Right lung (tissue), 5 donors: Measurements from ENCODE around the gene NAGPA. TPM values are rescaled to one million over a fixed set of nuclear protein-coding genes. Genes with fewer than 3 reads are reported as not detected.

ENCODE experiments used
- DNase-seq, 2 donors: peaks; one replicate each; pipeline ENCODE4 v3.0.0-alpha.2; 2013
- polyA plus RNA-seq, 5 donors: library from polyadenylated mRNA; unstranded; fragments of 120-200 nt; gene quantifications; one replicate each; pipeline versions ENCODE4 v1.2.1 to v1.2.3, GENCODE V29; 2013; ENCODE audit warnings: inconsistent platforms in 1 of 5, low replicate concordance in 1 of 5; ENCODE audit not compliant: insufficient read length in 5 of 5, insufficient read depth in 1 of 5

NAGPA gene
- polyA plus RNA-seq, 5 donors = 6.5 to 10.6 (median 8.4) TPM

DNA sequence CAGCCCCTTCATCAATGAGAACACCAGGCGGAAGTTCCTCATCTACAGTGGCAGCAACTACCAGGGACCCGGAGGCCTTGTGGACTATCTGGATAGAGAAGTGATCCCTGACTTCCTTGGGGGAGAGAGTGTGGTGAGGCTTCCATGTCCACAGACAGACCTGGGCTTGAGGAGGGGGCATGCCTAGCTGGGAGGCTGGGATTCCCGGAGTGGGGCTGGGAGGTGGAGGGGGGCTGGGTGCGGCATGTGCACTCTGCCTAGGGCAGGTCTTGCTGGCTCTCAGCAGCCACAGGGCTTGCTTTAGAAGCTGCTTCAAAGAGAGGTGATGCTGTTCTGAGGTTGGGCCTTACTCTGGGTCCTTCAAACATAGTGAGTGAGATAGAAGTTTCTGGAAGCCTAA lies 27.8 kb downstream of the NAGPA start:
- DNase-seq = no peak

DNA sequence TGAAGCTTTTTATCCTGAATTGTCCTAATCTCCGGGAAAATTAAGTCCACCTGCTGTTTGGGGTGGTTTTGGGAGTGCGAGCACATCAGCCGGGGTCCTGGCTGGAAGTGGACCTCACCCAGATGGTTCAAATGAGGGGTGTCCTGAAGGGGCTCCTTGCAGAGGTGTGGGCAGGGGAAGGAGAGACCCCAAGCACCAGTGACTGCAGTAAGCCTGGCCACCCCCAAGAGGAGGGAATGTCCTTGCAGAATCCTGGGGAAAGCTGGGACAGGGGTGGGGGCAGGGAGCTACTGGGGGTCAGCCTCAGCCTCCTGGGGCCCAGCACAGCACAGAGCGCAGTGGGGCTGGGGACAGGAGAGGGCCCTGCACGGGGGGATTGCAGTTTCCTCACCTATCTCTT lies 29.4 kb downstream of the NAGPA start:
- DNase-seq = no peak

DNA sequence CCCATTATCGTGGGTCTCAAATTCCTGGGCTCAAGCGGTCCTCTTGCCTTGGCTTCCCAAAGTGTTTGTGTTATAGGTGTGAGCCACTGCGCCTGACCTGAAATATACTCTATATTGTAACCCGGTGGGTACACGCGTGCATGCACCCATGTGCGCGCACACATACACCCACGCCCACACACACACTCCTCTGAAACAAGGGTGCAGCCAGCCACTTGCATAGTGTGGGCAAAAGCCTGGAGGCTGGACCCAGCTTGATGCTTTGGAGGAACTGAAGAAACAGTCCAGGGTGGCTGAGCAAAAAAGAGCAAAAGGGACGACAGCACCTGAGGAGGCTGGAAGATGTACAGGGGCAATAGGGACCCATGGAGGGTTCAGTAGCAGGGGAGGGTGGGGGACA lies 29.9 kb downstream of the NAGPA start:
- DNase-seq = no peak

DNA sequence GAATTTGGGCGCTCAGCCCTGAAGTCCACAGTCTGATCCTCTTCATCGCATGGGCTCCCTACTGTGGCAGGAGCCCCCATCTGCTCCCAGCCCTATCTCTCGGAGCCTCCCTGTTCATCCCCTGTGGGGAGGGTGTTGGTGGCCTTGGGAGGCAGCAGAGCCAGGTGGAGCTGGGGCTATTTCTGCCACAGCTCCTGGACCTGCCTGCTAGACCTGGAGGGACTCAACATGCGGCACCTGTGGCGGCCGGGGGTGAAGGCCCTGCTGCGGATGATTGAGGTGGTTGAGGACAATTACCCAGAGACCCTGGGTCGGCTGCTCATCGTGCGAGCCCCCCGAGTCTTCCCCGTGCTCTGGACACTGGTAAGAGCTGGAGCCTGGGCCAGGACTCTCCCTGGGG lies 30.5 kb downstream of the NAGPA start:
- no peak for DNase-seq

- DNase-seq = no peak
Observed at GRCh38 chr16:5002699-5003143, 31.0 kb downstream of the NAGPA start.

GRCh38 chr16:5001986-5002385 lies 31.7 kb downstream of the NAGPA start:
- DNase-seq = no peak

- DNase-seq = no peak
Observed at GRCh38 chr16:5001571-5001970, 32.2 kb downstream of the NAGPA start.

DNA sequence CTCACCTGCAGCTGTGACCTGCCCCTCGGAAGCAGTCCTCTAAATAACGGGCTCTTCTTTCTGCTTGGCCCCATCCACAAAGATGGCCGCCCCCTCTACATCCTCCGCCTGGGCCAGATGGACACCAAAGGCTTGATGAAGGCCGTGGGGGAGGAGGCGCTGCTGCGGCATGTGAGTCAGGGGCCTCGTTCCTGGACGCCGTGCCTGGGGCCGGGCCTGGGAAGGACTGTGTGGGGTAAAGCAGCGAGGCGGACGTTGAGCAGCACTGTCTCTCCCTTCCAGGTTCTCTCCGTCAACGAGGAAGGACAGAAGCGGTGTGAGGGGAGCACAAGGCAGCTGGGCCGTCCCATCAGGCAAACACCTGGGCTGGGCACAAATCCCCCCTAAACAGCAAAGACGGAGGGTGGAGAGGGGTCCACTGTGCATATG lies 33.1 kb downstream of the NAGPA start:
- no peak for DNase-seq

- DNase-seq = no peak
Observed at GRCh38 chr16:4994719-4995434, 38.9 kb downstream of the NAGPA start.

DNA sequence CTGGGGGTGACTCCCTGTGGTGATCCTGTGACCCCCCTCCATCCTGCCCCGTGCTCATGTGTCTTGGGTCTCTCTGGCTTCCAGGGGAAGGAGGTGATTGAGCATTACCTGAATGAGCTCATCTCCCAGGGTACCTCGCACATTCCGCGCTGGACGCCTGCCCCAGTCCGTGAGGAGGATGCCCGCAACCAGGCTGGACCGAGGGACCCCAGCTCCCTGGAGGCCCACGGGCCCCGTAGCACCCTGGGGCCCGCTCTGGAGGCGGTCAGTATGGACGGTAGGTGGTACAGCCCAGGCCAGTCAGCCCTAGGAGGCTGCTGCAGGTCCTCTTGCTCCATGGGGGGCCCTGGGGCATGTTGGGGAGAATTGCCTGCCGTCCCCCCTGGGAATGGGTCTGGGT lies 42.0 kb downstream of the NAGPA start:
- DNase-seq = no peak

DNA sequence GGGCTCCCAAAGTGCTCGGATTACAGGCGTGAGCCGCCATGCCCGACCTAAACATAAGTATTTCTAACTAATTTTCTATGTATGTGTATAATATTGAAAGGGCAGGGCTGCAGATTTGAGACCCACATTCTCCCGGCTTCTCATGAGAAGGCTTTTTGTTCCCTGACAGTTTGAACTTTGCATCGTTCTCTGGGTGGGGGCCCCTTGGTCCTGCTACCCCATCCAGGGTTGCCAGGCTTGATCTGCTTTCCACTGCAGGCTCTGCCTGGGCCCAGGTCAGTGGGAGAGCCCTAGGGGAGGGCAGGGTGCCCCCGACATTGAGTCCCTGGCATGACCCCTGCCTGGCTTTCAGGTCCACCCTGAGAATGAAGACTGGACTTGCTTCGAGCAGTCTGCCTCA lies 43.3 kb downstream of the NAGPA start:
- no peak for DNase-seq

GRCh38 chr16:4989391-4990006 lies 44.2 kb downstream of the NAGPA start:
- no peak for DNase-seq

- DNase-seq = no peak
Observed at GRCh38 chr16:4988647-4989046, 45.1 kb downstream of the NAGPA start.

GRCh38 chr16:4987580-4988374 lies 46.0 kb downstream of the NAGPA start:
- DNase-seq = no peak

GRCh38 chr16:4987250-4987579 lies 46.5 kb downstream of the NAGPA start:
- no peak for DNase-seq

- no peak for DNase-seq
Observed at GRCh38 chr16:4984174-4984990, 49.4 kb downstream of the NAGPA start.

DNA sequence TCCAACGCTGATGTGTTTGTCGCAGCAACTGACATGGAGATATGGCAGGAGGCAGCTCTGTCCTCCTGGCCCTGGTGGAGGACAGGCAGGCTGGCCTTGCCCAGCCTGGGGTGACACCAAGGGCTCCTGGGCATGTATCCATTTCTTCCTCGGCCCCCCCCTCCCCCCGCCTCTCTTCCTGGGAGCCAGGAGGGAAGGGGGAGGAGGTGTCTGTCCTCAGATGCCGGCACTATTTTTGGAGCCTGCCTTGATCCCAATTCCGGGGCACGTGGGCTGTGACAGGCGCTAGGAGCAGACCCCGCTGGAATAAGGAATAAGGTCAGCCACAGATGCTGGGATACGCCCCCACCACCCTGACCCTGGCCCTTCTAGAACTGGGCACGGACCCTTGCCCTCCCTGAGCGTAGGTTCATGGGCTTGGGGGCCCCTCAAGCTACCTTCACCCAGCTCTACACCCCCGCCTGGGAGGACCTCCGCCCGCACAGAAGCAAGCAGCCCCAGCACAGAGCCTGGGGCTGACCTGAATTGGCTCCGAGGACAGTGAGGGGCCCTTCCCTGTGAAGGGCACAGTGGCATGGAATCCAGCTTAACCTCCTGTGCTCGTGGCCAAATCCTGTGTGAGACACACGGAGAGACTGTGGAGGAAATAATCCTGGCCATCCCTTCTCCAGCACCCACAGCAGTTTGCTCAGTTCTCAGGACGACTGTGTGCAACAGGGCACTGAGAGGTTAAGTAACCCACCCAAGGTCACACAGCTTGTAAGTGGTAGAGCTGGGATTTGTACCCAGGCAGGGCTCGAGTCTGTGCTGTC lies 51.5 kb downstream of the NAGPA start:
- no peak for DNase-seq

- no peak for DNase-seq
Observed at GRCh38 chr16:4981473-4981872, 52.3 kb downstream of the NAGPA start.

GRCh38 chr16:4980691-4981090 lies 53.0 kb downstream of the NAGPA start:
- DNase-seq = no peak

DNA sequence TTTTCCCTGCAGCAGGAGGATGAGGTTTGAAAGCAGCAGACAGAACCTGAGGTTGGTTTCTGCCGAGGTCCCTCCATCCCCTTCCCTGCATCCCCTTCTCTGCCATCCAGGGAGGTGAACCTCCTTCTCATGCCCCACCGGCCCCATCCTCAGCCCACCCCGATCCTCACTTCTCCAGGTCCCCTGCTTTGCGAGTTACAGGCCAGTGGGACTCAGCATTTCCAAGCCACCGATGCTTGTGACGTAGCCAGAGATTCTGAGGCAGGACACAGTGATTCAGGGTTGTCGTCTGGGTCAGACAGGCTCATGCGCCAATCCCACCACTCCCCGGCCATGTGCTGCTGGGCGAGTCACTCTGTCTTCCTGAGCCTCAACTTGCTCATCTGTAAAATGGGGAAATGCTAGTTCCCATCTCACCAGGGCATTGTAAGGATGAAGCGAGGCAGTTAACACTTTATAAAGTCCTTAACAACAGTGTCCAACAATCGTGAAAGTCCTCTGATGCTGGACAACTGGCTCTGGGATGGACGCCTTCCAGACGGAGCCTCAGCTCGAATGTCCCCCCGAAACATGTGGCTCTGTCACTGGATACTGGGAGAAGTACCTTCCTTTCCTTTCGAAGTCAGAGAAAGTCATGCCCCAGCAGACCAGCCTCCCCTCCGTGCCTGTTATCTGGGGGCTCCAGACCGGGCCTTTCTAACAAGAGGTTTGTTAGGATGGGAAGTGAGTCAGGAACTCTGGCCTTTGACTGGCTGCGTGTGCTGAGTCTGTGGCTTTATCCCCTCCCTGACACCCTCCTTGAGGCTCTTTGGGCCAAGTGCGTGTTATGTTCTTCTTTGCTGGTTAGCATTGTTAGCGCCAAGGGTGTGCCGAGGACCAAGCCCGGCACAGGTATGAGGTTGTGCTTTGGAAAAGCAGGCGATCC lies 53.7 kb downstream of the NAGPA start:
- no peak for DNase-seq
